DND-41 (cell line): Measurements from ENCODE around the gene IL2RG.

Source experiments
- EZH2 ChIP-seq: IDR thresholded peaks from 3 replicates; pipeline ENCODE4 v1.6.1; 2012; ENCODE audit warnings: borderline replicate concordance, low read depth, mild to moderate bottlenecking, moderate library complexity, low read length, inconsistent platforms; ENCODE audit not compliant: severe bottlenecking
- TF ChIP-seq, protein P1 (sequence below): IDR thresholded peaks from 2 replicates; pipeline ENCODE4 v1.5.1; 2012; ENCODE audit warnings: borderline replicate concordance, low read length, moderate library complexity, mild to moderate bottlenecking; ENCODE audit not compliant: poor library complexity, severe bottlenecking; ENCODE audit errors: extremely low read depth

DNA sequence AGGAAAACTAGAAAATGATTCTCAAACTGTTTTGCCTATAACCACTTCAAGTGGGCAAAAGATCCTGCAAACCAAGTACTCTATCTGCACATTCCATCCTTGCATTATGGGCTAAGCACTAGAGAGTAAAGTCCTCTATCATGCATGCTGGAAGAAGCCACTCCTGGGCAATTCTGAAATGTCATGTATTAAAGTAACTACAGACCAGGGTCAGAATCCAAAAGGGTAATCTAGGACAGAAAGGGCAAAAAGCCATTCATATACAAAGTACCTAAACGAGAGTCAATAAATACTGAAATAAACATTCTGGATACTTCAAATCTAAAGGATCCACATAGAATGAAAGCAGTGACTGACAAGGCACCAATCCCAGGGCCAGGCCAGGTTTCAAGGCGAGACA, 44.3 kb downstream of the IL2RG start:
- TF ChIP-seq, protein P1, sequence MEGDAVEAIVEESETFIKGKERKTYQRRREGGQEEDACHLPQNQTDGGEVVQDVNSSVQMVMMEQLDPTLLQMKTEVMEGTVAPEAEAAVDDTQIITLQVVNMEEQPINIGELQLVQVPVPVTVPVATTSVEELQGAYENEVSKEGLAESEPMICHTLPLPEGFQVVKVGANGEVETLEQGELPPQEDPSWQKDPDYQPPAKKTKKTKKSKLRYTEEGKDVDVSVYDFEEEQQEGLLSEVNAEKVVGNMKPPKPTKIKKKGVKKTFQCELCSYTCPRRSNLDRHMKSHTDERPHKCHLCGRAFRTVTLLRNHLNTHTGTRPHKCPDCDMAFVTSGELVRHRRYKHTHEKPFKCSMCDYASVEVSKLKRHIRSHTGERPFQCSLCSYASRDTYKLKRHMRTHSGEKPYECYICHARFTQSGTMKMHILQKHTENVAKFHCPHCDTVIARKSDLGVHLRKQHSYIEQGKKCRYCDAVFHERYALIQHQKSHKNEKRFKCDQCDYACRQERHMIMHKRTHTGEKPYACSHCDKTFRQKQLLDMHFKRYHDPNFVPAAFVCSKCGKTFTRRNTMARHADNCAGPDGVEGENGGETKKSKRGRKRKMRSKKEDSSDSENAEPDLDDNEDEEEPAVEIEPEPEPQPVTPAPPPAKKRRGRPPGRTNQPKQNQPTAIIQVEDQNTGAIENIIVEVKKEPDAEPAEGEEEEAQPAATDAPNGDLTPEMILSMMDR: no peak
- TF ChIP-seq EZH2: no peak
